Mesendoderm (in vitro differentiated cells): ENCODE data around the gene PDK2.
A peak's percentile ranks its signal among the peaks of the same experiment; 100 is the strongest.

Experiments
- DNase-seq: peaks from one replicate; pipeline ENCODE4 v3.0.0; 2013
- H2AK5ac ChIP-seq: 2 replicates; pipeline ENCODE4 v1.6.1; 2013; ENCODE audit warnings: low read length, inconsistent platforms
- H2BK120ac ChIP-seq: 2 replicates; pipeline ENCODE4 v1.6.1; 2013; ENCODE audit warnings: low read depth, mild to moderate bottlenecking, low read length, moderate library complexity, mixed read lengths
- H2BK15ac ChIP-seq: replicated peaks from 2 replicates; pipeline ENCODE4 v1.6.1; 2013; ENCODE audit warnings: low read depth, mild to moderate bottlenecking, moderate library complexity
- H2BK5ac ChIP-seq: 2 replicates; pipeline ENCODE4 v1.6.1; 2013; ENCODE audit warnings: low read length, inconsistent platforms
- H3K18ac ChIP-seq: 2 replicates; pipeline ENCODE4 v1.6.1; 2013; ENCODE audit warnings: mild to moderate bottlenecking, low read length, mixed read lengths
- H3K23ac ChIP-seq: one replicate; pipeline ENCODE4 v1.6.1; 2013; ENCODE audit warnings: low read length
- H3K27ac ChIP-seq: 2 replicates; pipeline ENCODE4 v1.5.1; 2013; ENCODE audit warnings: low read depth, mild to moderate bottlenecking, inconsistent platforms, low read length, moderate library complexity
- H3K27me3 ChIP-seq: 2 replicates; pipeline ENCODE4 v1.6.1; 2013; ENCODE audit warnings: low read length, control low read depth, mild to moderate bottlenecking, inconsistent platforms; ENCODE audit not compliant: insufficient read depth, poor library complexity
- H3K36me3 ChIP-seq: 2 replicates; pipeline ENCODE4 v1.6.1; 2013; ENCODE audit warnings: low read length, inconsistent platforms; ENCODE audit not compliant: control insufficient read depth, insufficient read depth
- H3K4ac ChIP-seq: one replicate; pipeline ENCODE4 v1.6.1; 2013; ENCODE audit warnings: low read depth, mild to moderate bottlenecking, low read length, moderate library complexity
- H3K4me1 ChIP-seq: 2 replicates; pipeline ENCODE4 v1.6.1; 2013; ENCODE audit warnings: low read depth, low read length, inconsistent platforms; ENCODE audit not compliant: control insufficient read depth
- H3K4me2 ChIP-seq: 2 replicates; pipeline ENCODE4 v1.6.1; 2013; ENCODE audit warnings: low read length
- H3K4me3 ChIP-seq: 2 replicates; pipeline ENCODE4 v1.5.1; 2013; ENCODE audit warnings: mild to moderate bottlenecking, low read length
- H3K56ac ChIP-seq: one replicate; pipeline ENCODE4 v1.6.1; 2013; ENCODE audit warnings: low read length
- H3K79me1 ChIP-seq: 2 replicates; pipeline ENCODE4 v1.6.1; 2013; ENCODE audit warnings: low read length, inconsistent platforms
- H3K79me2 ChIP-seq: 2 replicates; pipeline ENCODE4 v1.6.1; 2013; ENCODE audit warnings: mild to moderate bottlenecking, low read length; ENCODE audit not compliant: control insufficient read depth, insufficient read depth
- H3K9ac ChIP-seq: 2 replicates; pipeline ENCODE4 v1.6.1; 2013; ENCODE audit warnings: low read length, inconsistent platforms
- H4K5ac ChIP-seq: one replicate; pipeline ENCODE4 v1.6.1; 2013; ENCODE audit warnings: low read length
- H4K8ac ChIP-seq: one replicate; pipeline ENCODE4 v1.6.1; 2013; ENCODE audit warnings: low read depth, mild to moderate bottlenecking, control low read depth, low read length, moderate library complexity
- WGBS: extraction: QIAGEN DNeasy Blood & Tissue Kit; methylation state at CpG from one replicate; pipeline ENCODE4 v1.1.7; 2013; ENCODE audit warnings: low lambda C conversion rate, missing lambda C conversion rate; ENCODE audit not compliant: insufficient coverage; ENCODE audit errors: extremely low coverage; 5-methylcytosine and 5-hydroxymethylcytosine counted together

PDK2 gene

DNA sequence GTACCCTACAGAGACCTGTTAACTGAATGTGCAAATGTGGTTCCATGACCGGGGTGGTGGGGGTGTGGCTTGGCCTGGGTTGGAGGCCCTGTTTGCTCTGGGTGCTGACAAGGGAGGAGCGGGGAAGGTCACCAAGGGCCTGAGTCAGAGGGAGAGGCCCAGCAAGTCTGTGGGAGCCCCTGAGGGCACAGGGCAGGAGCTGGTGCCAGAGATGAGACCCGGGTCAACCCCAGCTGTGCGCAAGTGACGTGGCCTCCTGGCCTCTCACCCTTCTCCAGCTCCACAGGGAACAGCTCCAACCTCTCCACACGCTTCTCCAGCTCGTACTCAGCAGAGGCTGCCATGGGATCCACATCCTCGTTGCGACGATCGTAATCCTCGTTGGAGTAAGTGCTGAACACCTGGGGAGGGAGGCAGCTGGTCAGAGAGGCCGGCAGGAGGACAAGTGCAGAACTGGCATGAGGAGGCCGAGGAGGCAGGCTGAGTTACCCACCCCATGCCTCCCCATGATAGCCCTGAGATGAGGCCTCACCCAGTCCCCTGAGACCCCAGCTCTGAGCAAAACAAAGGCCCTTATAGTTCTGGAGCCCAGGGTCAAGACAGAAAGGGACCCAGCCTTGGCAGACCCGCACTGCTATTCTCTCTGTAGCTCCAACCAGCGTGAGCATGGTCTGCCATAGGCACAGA is 49.8 kb downstream of the PDK2 start:
- Histone ChIP-seq H3K9ac (no peak overlapping the region), H3K4ac (no peak overlapping the region), H3K79me1 (peaks cover 9% of the 10 kb centered on the region), H3K79me2 (peaks cover 6% of the 10 kb centered on the region), H3K23ac (no peak overlapping the region), H4K8ac (no peak overlapping the region), H3K4me1 (peaks cover 9% of the 10 kb centered on the region), H3K27me3 (no peaks in the 10 kb centered on the region), H2AK5ac (no peak overlapping the region), H4K5ac (no peak overlapping the region), H2BK15ac (no peak overlapping the region), H3K4me3 (no peak overlapping the region), H3K4me2 (no peak overlapping the region), H2BK120ac (no peak overlapping the region), H3K36me3 (peaks cover 9% of the 10 kb centered on the region), H3K18ac (no peak overlapping the region), H2BK5ac (no peak overlapping the region), H3K56ac (no peak overlapping the region), H3K27ac (no peak overlapping the region)
- no CpG with 5 or more reads among the region's 16 CpGs for WGBS
- no peak for DNase-seq

DNA sequence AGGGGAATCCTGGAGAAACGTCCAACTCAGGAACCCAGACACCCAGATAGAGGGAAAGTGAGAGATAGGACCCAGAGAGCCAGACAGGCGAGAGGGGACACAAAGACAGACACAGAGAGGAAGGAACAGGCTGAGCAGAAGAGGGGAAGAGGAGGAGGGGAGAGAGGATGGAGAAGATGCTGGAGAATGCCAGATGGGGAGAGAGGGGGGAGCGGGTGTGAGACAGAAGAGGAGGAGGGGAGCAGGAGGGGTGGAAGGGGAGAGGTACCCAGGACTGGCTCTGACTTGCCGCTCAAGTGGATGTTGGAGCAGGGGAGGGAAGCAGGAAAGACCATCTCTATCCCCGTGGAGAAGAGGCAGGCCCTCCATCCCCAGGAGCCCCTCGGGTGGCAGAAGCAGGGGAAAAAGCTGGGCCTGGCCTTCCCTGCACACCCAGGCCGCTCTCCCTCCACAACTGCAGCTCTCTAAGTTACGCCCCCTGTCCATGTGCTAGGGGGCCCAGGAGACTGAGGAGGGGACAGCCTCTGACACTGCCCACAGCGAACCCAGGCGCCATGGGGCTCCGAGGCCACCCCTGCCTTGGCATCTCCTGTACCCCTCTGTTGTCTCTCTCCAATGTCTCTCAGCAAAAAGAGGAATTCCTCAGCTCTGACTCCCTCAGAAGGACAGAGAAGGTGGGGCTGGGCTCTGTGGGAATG is 50.5 kb downstream of the PDK2 start:
- Histone ChIP-seq H2AK5ac (no peak overlapping the region), H3K79me2 (peaks cover 6% of the 10 kb centered on the region), H3K18ac (no peak overlapping the region), H2BK5ac (no peak overlapping the region), H3K27ac (no peak overlapping the region), H4K8ac (no peak overlapping the region), H3K56ac (no peak overlapping the region), H3K36me3 (peaks cover 8% of the 10 kb centered on the region), H3K4me2 (no peak overlapping the region), H3K4ac (no peak overlapping the region), H3K4me1 (peaks cover 6% of the 10 kb centered on the region), H3K79me1 (peaks cover 9% of the 10 kb centered on the region), H2BK120ac (no peak overlapping the region), H3K23ac (peak overlapping the region; percentile 80), H3K9ac (no peak overlapping the region), H3K4me3 (no peak overlapping the region), H3K27me3 (no peaks in the 10 kb centered on the region), H2BK15ac (no peak overlapping the region), H4K5ac (no peak overlapping the region)
- WGBS = no CpG with 5 or more reads among the region's 11 CpGs
- no peak for DNase-seq

DNA sequence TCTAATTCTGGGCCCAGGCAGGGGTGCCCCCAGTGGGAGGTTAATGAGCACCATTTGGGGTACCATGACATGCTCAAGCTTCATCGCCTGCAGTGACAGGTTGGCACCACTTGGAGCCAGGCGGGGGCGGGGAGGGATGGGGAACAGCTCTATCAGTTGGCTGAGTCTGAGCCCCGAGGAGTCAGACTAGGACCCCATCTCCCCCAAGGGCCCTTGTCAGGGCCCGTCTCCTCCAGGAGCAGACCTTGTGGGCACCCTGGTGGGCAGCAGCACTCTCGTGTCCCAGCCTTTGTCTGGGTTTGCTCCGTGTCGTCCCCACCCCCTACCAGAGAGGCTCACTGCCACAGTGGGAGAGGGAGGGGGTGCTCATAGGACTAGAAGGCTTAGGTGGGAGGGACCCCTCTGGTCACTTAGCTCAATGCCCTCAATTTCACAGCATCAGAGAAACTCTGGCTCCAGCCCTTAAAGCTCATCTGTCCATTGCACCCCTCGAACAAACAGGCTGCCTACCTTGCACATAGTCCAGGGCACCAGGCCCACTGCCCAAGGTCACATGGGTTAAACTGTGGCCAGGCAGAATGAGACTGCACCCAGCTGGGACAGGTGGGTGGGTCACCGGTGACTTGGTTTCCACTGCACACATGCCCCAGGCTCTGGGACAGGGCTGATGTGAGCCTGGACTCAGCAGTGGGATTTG is 51.2 kb downstream of the PDK2 start:
- H3K4me1 ChIP-seq = peaks cover 6% of the 10 kb centered on the region
- DNase-seq = no peak
- peaks cover 6% of the 10 kb centered on the region for H3K79me2 ChIP-seq
- no peak overlapping the region for H4K5ac ChIP-seq
- no CpG with 5 or more reads among the region's 10 CpGs for WGBS
- H2BK120ac ChIP-seq = no peak overlapping the region
- H3K4ac ChIP-seq = no peak overlapping the region
- H3K27ac ChIP-seq = no peak overlapping the region
- peaks cover 9% of the 10 kb centered on the region for H3K79me1 ChIP-seq
- no peaks in the 10 kb centered on the region for H3K27me3 ChIP-seq
- H2BK5ac ChIP-seq = no peak overlapping the region
- H3K23ac ChIP-seq = peak overlapping the region; percentile 80
- H2AK5ac ChIP-seq = no peak overlapping the region
- H2BK15ac ChIP-seq = no peak overlapping the region
- H4K8ac ChIP-seq = no peak overlapping the region
- no peak overlapping the region for H3K4me3 ChIP-seq
- H3K9ac ChIP-seq = peak overlapping the region; percentile 4
- peaks cover 3% of the 10 kb centered on the region for H3K36me3 ChIP-seq
- H3K4me2 ChIP-seq = no peak overlapping the region
- no peak overlapping the region for H3K18ac ChIP-seq
- H3K56ac ChIP-seq = no peak overlapping the region

DNA sequence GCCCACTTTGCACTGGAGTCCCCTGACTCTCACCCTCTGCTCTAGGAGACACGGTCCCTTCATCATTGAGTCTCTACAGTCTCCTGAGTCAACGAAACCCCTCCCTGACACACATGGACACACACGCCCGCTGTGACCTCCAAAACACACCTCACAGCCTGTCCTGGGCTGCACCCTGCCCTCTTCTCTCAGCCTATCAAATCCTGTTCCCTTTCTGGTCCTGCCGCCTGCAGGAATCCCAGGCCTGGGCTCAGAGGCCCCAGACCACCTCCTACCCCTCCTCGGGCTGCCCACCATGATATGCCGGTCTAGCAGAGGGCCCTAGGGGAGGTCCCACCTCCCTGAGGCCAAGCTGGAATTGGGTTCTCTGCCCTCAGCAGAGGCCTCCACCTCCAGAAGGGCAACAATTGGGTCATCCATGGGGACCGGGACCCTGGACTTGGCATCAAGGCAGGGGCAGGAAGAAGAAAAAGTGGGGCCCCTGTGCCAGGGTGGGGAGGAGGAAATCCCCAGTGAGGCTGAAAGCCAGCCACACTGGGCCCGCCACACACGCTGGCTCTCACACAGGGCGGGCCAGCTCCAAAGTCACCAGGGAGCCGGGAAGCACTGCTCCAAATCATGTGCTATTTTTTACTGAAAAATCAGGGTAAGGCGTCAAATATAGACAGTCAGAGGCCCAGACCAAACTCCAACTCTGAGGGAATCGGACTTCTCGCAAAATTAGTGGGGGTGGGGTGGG is 51.9 kb downstream of the PDK2 start:
- Histone ChIP-seq H3K4me3 (no peak overlapping the region), H3K56ac (peak overlapping the region; percentile 67), H3K23ac (no peak overlapping the region), H2AK5ac (no peak overlapping the region), H3K4ac (no peak overlapping the region), H4K5ac (no peak overlapping the region), H2BK15ac (no peak overlapping the region), H2BK5ac (no peak overlapping the region), H3K27ac (no peak overlapping the region), H3K9ac (peak overlapping the region; percentile 49), H3K79me2 (peaks cover 6% of the 10 kb centered on the region), H4K8ac (no peak overlapping the region), H3K36me3 (peaks cover 3% of the 10 kb centered on the region), H3K4me1 (peaks cover 6% of the 10 kb centered on the region), H3K4me2 (no peak overlapping the region), H3K18ac (no peak overlapping the region), H2BK120ac (no peak overlapping the region), H3K79me1 (peaks cover 9% of the 10 kb centered on the region), H3K27me3 (no peaks in the 10 kb centered on the region)
- WGBS = no CpG with 5 or more reads among the region's 15 CpGs
- DNase-seq = no peak

DNA sequence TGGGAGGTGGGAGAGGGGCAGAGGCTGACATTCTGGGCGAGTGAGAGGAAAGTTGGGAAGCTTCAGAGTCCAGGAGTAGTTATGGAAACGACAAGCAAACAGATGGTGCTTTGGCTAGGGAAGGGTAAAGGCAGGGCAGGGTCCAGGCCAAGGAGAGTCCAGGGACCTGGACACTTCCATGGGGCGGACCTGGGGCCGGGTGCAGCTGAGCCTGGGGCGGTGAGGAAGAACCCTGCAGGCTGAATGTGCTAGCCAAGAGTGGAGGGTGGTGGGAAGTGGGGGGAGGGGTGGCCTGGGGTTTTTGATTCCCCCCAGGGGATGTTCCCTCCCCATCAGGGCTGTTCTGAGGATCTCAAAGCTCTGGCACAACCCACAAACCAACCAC is 52.7 kb downstream of the PDK2 start:
- peak overlapping the region; percentile 67 for H3K56ac ChIP-seq
- no peak overlapping the region for H2BK5ac ChIP-seq
- H3K36me3 ChIP-seq = peaks cover 2% of the 10 kb centered on the region
- WGBS = no CpG with 5 or more reads among the region's 5 CpGs
- peaks cover 11% of the 10 kb centered on the region for H3K4me1 ChIP-seq
- H2AK5ac ChIP-seq = no peak overlapping the region
- H4K5ac ChIP-seq = no peak overlapping the region
- no peak overlapping the region for H3K4me3 ChIP-seq
- H4K8ac ChIP-seq = no peak overlapping the region
- no peak overlapping the region for H3K27ac ChIP-seq
- peak overlapping the region; percentile 49 for H3K9ac ChIP-seq
- H2BK120ac ChIP-seq = no peak overlapping the region
- no peak overlapping the region for H2BK15ac ChIP-seq
- H3K4me2 ChIP-seq = peak overlapping the region; percentile 67
- no peak overlapping the region for H3K23ac ChIP-seq
- peaks cover 9% of the 10 kb centered on the region for H3K79me1 ChIP-seq
- DNase-seq = peak; percentile 77
- no peak overlapping the region for H3K18ac ChIP-seq
- no peaks in the 10 kb centered on the region for H3K27me3 ChIP-seq
- peaks cover 6% of the 10 kb centered on the region for H3K79me2 ChIP-seq
- H3K4ac ChIP-seq = no peak overlapping the region
